HG02678 (cell line): Measurements from ENCODE around the gene FXN.
A peak's percentile ranks its signal among the peaks of the same experiment; 100 is the strongest.
"Not testable (repeated sequence)": the region's sequence is repeated elsewhere in the genome, so short reads cannot be mapped to it uniquely, and the experiment has no call there.

Experiments used
- ATAC-seq: cut with Tn5 transposase; IDR thresholded peaks from one replicate; pipeline ENCODE4 v1.9.1; 2021; ENCODE audit warnings: mild to moderate bottlenecking, moderate library complexity; ENCODE audit not compliant: unreplicated experiment

FXN gene

GRCh38 chr9:69023650-69024049 lies 11.9 kb upstream of the FXN start:
- ATAC-seq, result no peak

- peak; percentile 75 for ATAC-seq
Observed at GRCh38 chr9:69027355-69028097, 8.0 kb upstream of the FXN start.

GRCh38 chr9:69028754-69029153 lies 6.8 kb upstream of the FXN start:
- no peak for ATAC-seq

GRCh38 chr9:69029535-69029934 lies 6.0 kb upstream of the FXN start:
- no peak for ATAC-seq

- ATAC-seq, result no peak
Observed at GRCh38 chr9:69030851-69031645, 4.5 kb upstream of the FXN start.

- ATAC-seq, result no peak
Observed at GRCh38 chr9:69034071-69034470, 1.5 kb upstream of the FXN start.

- peak; percentile 15 for ATAC-seq
Observed at GRCh38 chr9:69036309-69036708, 757 bp downstream of the FXN start.

- no peak for ATAC-seq
Observed at GRCh38 chr9:69036799-69037198, 1.2 kb downstream of the FXN start.

GRCh38 chr9:69040646-69041045 lies 5.1 kb downstream of the FXN start:
- ATAC-seq, result no peak

- no peak for ATAC-seq
Observed at GRCh38 chr9:69044240-69045219, 9.0 kb downstream of the FXN start.

GRCh38 chr9:69045821-69046220 lies 10.3 kb downstream of the FXN start:
- no peak for ATAC-seq

GRCh38 chr9:69046723-69047122 lies 11.2 kb downstream of the FXN start:
- ATAC-seq, result no peak

- ATAC-seq, result no peak
Observed at GRCh38 chr9:69047371-69047770, 11.8 kb downstream of the FXN start.

GRCh38 chr9:69049094-69049493 lies 13.5 kb downstream of the FXN start:
- ATAC-seq, result no peak

GRCh38 chr9:69050936-69051335 lies 15.4 kb downstream of the FXN start:
- not testable (repeated sequence) for ATAC-seq

GRCh38 chr9:69054989-69055388 lies 19.4 kb downstream of the FXN start:
- no peak for ATAC-seq

GRCh38 chr9:69056191-69056815 lies 20.8 kb downstream of the FXN start:
- ATAC-seq, result no peak

- no peak for ATAC-seq
Observed at GRCh38 chr9:69058101-69058500, 22.5 kb downstream of the FXN start.

GRCh38 chr9:69060766-69061165 lies 25.2 kb downstream of the FXN start:
- ATAC-seq, result no peak

GRCh38 chr9:69062195-69062594 lies 26.6 kb downstream of the FXN start:
- ATAC-seq, result no peak

- no peak for ATAC-seq
Observed at GRCh38 chr9:69063839-69064238, 28.3 kb downstream of the FXN start.
